Eye (tissue), 1 donor: Measurements from ENCODE around the gene KIF6.
A peak's percentile ranks its signal among the peaks of the same experiment; 100 is the strongest.

Source experiments
- DNase-seq: peaks from one replicate; pipeline ENCODE4 v3.0.0-alpha.2; 2015

KIF6 gene

DNA sequence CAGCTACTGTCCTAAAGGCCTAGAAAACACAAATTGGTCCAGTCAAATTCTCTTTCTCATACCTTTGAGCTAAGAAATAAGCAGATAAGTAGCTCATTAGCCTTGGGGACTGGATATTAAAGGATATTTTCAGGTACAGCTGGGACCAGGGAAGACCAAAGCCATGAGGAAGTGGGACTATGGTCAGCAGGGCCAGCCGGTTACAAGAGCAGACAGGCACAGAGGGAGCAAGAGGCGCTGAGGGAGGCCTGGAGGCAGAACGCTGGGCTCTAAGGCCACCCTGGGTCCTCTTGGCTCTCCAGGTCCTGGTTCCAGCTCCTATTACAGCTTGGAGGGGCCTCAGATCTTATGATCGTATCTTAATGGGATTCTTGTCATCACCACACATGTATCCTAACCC lies 314.2 kb downstream of the KIF6 start:
- DNase-seq, result no peak

DNA sequence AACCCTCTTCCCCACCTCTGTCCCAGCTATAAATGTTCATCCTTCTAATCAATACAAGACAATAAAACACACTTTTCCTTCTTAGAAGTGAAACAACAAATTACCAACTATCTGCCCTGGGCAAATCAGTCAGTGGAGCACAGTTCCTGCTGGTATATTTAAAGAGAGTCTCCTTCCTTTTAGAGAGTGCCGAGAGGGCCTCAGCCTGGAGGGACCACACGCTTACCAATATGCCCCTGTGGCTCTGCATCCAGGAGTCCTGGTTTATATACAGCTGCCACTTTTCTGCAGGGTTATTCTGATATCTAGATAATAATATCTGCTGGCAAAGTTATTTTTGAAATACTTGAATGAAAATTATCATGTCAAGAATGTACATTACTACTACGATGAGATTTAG lies 315.3 kb downstream of the KIF6 start:
- no peak for DNase-seq

GRCh38 chr6:39407446-39407993 lies 317.7 kb downstream of the KIF6 start:
- DNase-seq, result no peak

DNA sequence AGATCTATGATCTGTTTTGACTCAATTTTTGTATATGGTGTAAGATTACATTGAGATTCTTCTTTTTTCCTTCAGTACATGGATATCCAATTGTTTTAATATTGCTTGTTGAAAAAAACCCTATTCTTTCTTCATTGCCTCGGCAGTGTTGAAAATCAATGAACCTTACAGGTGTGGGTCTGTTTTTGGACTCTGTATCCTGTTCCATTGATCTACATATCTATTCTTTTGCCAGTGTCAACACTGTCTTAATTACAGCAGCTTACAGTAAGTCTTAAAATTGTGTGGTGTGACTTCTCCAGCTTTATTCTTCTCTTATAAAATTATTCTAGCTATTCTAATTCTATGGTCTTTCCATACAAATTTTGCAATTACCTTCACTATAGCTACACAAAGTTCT lies 320.9 kb downstream of the KIF6 start:
- DNase-seq, result no peak

DNA sequence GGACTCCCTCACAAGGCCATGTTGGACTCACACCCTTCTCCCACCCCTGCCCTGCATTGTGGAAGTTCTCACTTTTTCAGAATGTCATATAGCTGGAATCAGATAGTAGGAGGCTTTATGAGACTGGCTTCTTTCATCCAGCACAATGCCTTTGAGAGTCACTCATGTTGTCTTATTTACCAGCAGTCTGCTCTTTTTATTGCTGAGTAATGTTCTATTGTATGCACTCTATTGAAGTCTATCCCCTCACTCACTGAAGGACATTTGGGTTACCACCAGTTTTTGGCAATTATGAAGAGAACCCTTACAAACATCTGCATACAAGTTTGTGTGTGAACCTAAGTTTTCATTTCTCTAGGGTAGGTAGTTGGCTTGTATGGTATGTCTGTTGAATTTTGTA lies 321.9 kb downstream of the KIF6 start:
- DNase-seq, result no peak

DNA sequence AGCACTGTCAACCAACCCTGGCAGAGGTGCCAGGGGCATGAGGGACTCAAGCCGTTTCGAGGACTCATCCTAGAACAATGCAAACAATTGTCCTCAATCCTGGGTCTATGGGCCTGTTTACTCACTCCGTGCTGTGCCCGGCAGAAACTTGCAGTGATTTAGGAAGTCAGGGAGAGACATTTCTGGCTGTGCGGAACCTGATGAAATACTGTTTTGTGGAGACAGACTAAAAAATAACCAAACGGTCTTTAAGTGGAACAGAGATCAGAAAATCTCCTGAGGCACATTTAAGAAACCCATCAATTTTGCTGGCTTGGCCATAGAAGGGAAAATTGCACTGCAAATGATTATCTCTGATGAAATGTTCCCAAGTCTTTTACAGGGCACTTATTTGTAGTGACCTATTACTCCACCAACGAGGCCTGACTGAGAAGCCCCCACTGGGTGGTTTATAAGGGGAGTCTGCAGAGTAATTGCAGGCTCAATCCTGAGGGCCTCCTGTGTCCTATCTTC lies 322.9 kb downstream of the KIF6 start:
- no peak for DNase-seq

DNA sequence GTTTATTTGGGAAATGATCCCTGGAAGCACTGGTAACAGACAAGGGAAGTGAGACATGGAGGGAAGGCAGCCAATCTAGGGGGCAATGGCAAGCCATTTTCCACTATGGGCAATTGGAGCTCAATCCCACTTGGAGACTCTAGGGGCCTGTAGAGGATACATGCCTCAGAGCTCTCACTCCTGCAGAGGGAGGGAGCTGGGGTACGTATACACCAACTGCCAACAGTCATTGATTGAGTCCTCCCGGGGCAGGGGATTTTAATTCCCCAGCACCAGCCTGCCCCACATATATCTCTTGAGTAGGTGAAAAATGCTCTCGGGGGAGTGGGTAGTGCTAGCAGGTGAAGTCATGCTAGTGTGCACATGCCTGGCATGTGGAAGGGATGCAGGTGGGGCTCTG lies 323.8 kb downstream of the KIF6 start:
- DNase-seq, result no peak

DNA sequence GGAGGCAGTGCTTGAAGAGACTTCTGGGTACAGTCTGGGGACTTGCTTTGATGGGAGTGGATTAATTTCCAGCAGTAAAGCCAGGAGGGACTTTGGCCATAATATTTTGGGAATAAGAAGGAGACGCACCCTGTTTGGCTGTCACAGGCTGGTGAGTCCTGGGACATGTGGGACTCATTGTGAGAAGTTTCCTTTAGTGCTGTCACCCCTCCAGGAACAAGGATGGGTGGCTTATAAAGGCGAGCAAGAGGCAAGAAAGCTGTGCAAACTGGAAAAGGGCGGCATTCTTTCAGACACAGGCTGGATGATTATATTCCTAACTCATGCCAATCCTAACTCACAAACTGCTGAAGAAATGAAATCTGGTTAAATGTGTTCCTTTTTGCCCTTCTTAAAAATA lies 325.2 kb downstream of the KIF6 start:
- no peak for DNase-seq

- DNase-seq, result no peak
These were observed 328.4 kb downstream of the KIF6 start for GRCh38 chr6:39396854-39397253.

GRCh38 chr6:39393075-39393474 lies 332.1 kb downstream of the KIF6 start:
- DNase-seq, result no peak

DNA sequence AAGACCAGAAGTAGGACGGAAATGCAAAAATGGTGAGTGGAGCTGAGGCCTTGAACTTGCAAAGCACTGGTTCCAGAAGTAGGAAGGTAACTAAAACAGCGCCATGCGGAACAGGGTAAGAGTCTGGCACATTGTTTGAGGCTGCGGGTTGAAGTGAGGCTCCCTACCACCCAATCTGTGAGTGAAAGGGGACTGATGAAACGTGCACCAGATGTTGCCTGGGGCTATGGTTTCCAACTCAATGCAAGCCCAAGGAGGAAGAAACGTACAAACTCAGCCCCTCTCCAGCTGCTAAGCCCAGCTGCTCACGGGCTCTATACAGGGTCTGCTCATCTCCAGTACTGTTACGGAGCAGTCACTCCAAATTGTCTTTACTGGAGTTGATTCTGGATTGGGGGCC lies 334.0 kb downstream of the KIF6 start:
- DNase-seq, result peak; percentile 16

DNA sequence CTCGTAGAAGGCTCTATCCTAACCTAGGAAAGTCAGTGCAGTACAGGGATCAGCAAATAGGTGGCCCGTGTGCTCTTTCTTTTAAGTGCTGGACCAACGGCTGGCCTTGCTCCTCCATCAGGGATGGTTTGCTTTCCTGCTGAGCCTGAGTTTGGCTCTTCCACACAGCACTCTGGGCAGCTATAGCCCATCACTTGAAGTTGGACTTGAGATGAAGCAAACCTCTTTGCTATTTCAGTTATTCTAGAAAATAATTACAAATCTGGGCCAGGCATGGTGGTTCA lies 335.8 kb downstream of the KIF6 start:
- peak; percentile 24 for DNase-seq

GRCh38 chr6:39388606-39389483 lies 336.4 kb downstream of the KIF6 start:
- peak; percentile 40 for DNase-seq

DNA sequence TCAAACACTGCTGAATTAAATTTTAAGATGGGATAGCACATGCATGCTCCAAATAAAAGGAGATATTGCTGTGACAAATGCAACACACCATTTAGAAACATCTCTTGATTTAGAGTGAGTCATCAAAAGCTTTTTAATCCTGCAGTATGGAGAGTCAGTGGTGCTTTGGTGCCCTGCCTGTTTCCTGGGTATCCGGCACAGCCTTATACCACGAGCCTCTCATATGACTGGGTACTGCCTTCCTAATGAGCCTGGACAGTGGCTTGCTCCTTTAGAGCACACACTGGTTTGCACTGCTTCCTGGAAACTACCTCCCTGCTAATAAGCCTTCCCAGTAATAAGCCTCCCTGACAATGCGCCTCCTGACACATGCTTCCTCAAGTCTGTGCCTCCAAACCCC lies 337.4 kb downstream of the KIF6 start:
- no peak for DNase-seq

- no peak for DNase-seq
These were observed 338.7 kb downstream of the KIF6 start for GRCh38 chr6:39386487-39386886.

- no peak for DNase-seq
These were observed 343.6 kb downstream of the KIF6 start for GRCh38 chr6:39381550-39382140.

DNA sequence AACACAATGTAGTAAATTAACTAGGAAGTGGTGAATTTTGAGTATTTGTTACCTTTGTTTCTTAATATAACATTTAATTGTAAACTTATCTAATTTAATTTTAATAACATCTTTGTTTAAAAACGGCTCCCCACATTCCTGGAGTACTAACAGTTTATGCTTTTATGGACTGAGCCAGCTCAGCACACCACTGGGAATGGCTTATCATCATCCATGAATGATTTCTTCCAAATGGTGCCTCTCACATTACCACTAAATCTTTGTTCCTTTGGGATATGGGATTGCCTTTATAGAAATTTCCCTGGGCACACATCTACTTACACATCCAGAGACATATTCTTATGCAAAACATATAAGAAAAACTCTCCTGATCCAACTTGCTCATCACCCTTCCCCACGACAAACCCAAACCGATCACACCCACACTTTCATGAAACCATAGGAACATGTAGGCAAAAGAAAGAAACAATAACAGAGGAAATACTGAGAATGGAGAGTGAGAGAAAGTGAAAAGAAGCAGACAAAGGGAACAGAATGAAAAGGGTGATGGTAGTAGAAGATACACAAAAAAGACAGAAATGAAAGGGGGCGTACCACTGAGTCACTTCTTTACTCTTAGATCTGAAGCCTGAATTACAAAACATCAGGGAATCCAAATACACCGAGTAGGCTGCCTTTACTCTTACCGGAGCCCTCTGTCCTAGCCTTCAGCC lies 344.2 kb downstream of the KIF6 start:
- DNase-seq, result peak; percentile 10

- DNase-seq, result no peak
These were observed 346.2 kb downstream of the KIF6 start for GRCh38 chr6:39378960-39379425.

DNA sequence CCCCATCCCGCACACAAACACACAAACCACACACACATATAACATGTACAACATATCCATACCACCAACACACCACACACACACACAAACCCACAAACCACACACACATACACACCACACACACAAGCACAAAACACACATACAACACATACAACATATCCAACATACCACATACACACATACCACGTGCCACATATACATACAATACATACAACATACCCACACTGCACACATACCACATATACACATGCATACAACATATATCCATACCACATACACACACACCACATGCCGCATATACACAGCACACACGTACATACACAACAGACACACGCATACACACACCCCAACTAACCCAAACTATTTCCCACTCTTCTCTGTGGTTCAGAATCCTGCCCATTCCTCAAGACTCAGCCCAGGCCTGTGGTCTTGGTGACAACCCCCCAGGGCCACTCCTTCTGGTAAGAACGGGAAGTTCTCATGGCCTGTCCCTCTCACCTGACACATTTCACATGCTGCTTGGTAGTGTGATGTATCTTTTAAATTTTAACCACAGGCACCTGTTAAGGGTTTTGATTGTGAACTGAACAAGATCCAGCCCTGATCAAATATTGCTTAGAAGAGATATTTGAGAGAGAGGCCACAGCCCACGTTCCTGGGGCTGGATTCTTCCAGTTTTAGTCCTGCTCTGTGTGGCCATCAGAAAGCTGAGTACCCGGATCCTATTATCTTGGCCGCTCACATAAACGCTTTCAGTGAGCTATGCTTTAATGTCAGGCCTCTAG lies 346.8 kb downstream of the KIF6 start:
- DNase-seq, result no peak

DNA sequence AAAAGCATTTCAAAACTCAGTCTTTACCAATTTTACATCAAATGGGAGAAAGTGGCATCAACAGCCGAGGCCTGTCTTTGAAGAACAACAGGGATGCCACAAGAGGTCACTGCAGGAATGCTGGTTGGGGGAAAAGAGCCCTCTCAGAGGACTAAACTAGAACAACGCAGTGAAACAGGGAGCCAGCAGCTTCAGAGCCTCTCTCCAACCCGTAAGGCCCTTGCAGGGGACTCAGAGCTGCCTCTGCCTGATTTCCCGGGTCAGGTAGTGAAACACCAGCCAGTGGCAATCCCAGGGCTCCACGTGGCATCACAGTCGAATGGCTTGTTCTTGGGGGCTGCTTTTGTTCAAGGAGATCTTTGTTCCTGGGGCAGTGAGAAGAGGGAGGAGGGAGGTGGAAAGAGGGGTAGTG lies 347.7 kb downstream of the KIF6 start:
- peak; percentile 92 for DNase-seq

GRCh38 chr6:39375405-39375804 lies 349.8 kb downstream of the KIF6 start:
- DNase-seq, result no peak

DNA sequence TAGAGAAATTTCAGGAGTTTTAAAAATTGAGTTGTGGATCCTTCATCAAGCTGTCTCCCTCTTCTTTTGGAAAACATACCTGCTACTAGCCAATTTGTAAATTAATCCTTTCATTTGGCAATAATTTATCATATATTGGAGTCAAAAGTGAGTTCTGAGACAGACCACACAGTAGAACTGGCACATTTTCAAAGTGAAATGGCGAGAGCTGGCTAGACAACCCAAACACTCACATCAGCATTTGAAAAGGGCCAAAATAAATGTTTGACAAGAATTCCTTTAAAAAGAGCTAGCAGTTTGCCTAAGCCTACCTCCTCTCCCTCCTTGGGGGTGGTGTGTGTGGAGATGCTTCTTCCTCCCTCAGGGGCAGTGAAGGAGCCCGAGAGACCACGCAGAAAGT lies 354.8 kb downstream of the KIF6 start:
- DNase-seq, result no peak

DNA sequence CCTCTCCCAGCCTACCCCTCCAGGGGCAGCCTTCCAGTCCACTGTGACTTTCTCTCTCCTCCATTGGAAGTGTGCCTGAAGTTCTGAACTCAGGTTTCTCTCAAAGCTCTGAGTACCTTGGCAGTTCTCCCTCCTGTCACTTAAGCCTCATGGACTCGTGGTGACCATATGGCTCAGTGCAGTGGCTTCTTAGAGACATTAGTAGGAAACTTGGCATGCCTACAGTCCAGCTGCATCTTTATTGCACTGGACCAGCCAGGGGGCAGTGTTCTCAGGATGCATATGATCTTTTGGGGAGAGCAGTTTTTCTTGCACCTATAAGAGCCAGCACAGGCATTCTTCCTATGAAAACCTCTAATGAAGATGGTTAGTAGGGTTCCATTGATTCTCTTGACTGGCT lies 355.2 kb downstream of the KIF6 start:
- DNase-seq, result no peak
